NOMO-1 (cell line): ENCODE measurements around the gene LSMEM2.

Source experiments
- DNase-seq, 2 experiments: peaks; one replicate each; lab custom pipeline; 2025; ENCODE audit not compliant: unreplicated experiment in 2 of 2; lab: John Stamatoyannopoulos, UW

LSMEM2 gene

GRCh38 chr3:50318615-50319014 is 39.7 kb downstream of the LSMEM2 start:
- DNase-seq: no peak

GRCh38 chr3:50319181-50319893 is 40.5 kb downstream of the LSMEM2 start:
- DNase-seq: no peak

- DNase-seq: no peak
Measured at GRCh38 chr3:50319894-50320625, 41.2 kb downstream of the LSMEM2 start.

- peak; percentile 43 to 49 for DNase-seq
Measured at GRCh38 chr3:50320853-50321335, 42.0 kb downstream of the LSMEM2 start.

GRCh38 chr3:50321336-50322114 is 42.6 kb downstream of the LSMEM2 start:
- peak; percentile 84 to 90 for DNase-seq

GRCh38 chr3:50322115-50322385 is 43.2 kb downstream of the LSMEM2 start:
- DNase-seq: no peak

GRCh38 chr3:50322386-50323091 is 43.7 kb downstream of the LSMEM2 start, which contains the start of gene HYAL2:
TSS of gene HYAL2 (minus strand) at chr3:50322745. CDS start at chr3:50320489, 2,256 bp downstream.
- no peak for DNase-seq

GRCh38 chr3:50323092-50323600 is 44.3 kb downstream of the LSMEM2 start:
- DNase-seq: no peak

- DNase-seq: no peak
Measured at GRCh38 chr3:50323614-50324199, 44.8 kb downstream of the LSMEM2 start.

GRCh38 chr3:50324351-50325112 is 45.6 kb downstream of the LSMEM2 start:
- peak; percentile 4 to 52 for DNase-seq

GRCh38 chr3:50325113-50325480 is 46.2 kb downstream of the LSMEM2 start:
- DNase-seq: no peak

- no peak for DNase-seq
Measured at GRCh38 chr3:50325497-50326181, 46.8 kb downstream of the LSMEM2 start.

GRCh38 chr3:50326182-50326541 is 47.3 kb downstream of the LSMEM2 start:
- no peak for DNase-seq

GRCh38 chr3:50327129-50327528 is 48.2 kb downstream of the LSMEM2 start:
- no peak for DNase-seq

GRCh38 chr3:50327943-50328691 is 49.2 kb downstream of the LSMEM2 start, which contains the start of gene TUSC2:
TSS of gene TUSC2 (minus strand) at chr3:50328223. CDS start at chr3:50328099, 124 bp downstream.
- peak; percentile 94 for DNase-seq

GRCh38 chr3:50330330-50330729 is 51.4 kb downstream of the LSMEM2 start:
- no peak for DNase-seq

- DNase-seq: no peak
Measured at GRCh38 chr3:50331364-50331907, 52.5 kb downstream of the LSMEM2 start.

GRCh38 chr3:50333744-50334328 is 54.9 kb downstream of the LSMEM2 start:
- DNase-seq: no peak
